H54 (cell line): ENCODE measurements around the gene SGIP1.

Experiments used
- DNase-seq: peaks from one replicate; pipeline ENCODE4 v3.0.0; 2011; ENCODE audit warnings: low spot score, mixed read lengths; ENCODE audit not compliant: insufficient read length
- FAIRE-seq: peaks from 3 replicates; lab custom pipeline; 2011; peaks lifted over from hg19 to GRCh38; lab: Jason Lieb, UNC
- POLR2A ChIP-seq: IDR thresholded peaks from 2 replicates; pipeline ENCODE4 v1.6.1; 2011; ENCODE audit warnings: low read depth, mild to moderate bottlenecking, low read length

The SGIP1 gene

GRCh38 chr1:66533804-66534740 is at the start of gene SGIP1:
Gene SGIP1 (plus strand): TSS chr1:66534153. CDS start chr1:66534359, 206 bp downstream.
- TF ChIP-seq POLR2A = no peak
- DNase-seq = no peak
- FAIRE-seq = no peak

GRCh38 chr1:66489151-66489550 is 44.8 kb upstream of the SGIP1 start:
- no peak for DNase-seq
- peak; percentile 36 for FAIRE-seq
- TF ChIP-seq POLR2A = no peak

- no peak for FAIRE-seq
- DNase-seq = no peak
- TF ChIP-seq POLR2A = no peak
Measured at GRCh38 chr1:66489972-66490601, 43.9 kb upstream of the SGIP1 start.

GRCh38 chr1:66490816-66491215 is 43.1 kb upstream of the SGIP1 start:
- DNase-seq (no peak), FAIRE-seq (no peak)
- TF ChIP-seq POLR2A = no peak

GRCh38 chr1:66492424-66492823 is 41.5 kb upstream of the SGIP1 start:
- FAIRE-seq (no peak), DNase-seq (no peak)
- TF ChIP-seq POLR2A = no peak

GRCh38 chr1:66493731-66494130 is 40.2 kb upstream of the SGIP1 start:
- FAIRE-seq (peak; percentile 6), DNase-seq (no peak)
- no peak for TF ChIP-seq POLR2A

- no peak for TF ChIP-seq POLR2A
- DNase-seq (no peak), FAIRE-seq (no peak)
Measured at GRCh38 chr1:66494482-66494881, 39.5 kb upstream of the SGIP1 start.

GRCh38 chr1:66495495-66495894 is 38.5 kb upstream of the SGIP1 start:
- DNase-seq (no peak), FAIRE-seq (no peak)
- no peak for TF ChIP-seq POLR2A

- FAIRE-seq (no peak), DNase-seq (no peak)
- no peak for TF ChIP-seq POLR2A
Measured at GRCh38 chr1:66497910-66498309, 36.0 kb upstream of the SGIP1 start.

GRCh38 chr1:66500301-66500700 is 33.7 kb upstream of the SGIP1 start:
- DNase-seq (no peak), FAIRE-seq (no peak)
- no peak for TF ChIP-seq POLR2A

- DNase-seq (no peak), FAIRE-seq (no peak)
- TF ChIP-seq POLR2A = no peak
Measured at GRCh38 chr1:66502086-66502485, 31.9 kb upstream of the SGIP1 start.

GRCh38 chr1:66503841-66504470 is 30.0 kb upstream of the SGIP1 start:
- FAIRE-seq = peak; percentile 95
- no peak for DNase-seq
- TF ChIP-seq POLR2A = no peak

GRCh38 chr1:66505671-66506392 is 28.1 kb upstream of the SGIP1 start:
- DNase-seq = no peak
- FAIRE-seq = peak; percentile 62
- no peak for TF ChIP-seq POLR2A

GRCh38 chr1:66506393-66506687 is 27.6 kb upstream of the SGIP1 start:
- no peak for FAIRE-seq
- no peak for TF ChIP-seq POLR2A

More at GRCh38 chr1:66506393-66506687, 27.6 kb upstream of the SGIP1 start:
- no peak for DNase-seq
